Measurements from ENCODE around the gene GLIPR1. TPM values are rescaled to one million over a fixed set of nuclear protein-coding genes. Genes with fewer than 3 reads are reported as not detected.
"Not testable (repeated sequence)": the region's sequence is repeated elsewhere in the genome, so short reads cannot be mapped to it uniquely, and the experiment has no call there.

GLIPR1 gene
- 10.3 TPM for polyA plus RNA-seq (ENCODE audit: insufficient read length)

GRCh38 chr12:75480469-75480949 lies at the start of gene GLIPR1:
Gene GLIPR1 (plus strand): TSS chr12:75480755. CDS start chr12:75480881, 126 bp downstream.
- peak; percentile 51 for DNase-seq (ENCODE audit: low read depth)

GRCh38 chr12:75432924-75433323 lies 47.6 kb upstream of the GLIPR1 start:
- no peak for DNase-seq (ENCODE audit: low read depth)

GRCh38 chr12:75437564-75437963 lies 43.0 kb upstream of the GLIPR1 start:
- no peak for DNase-seq (ENCODE audit: low read depth)

GRCh38 chr12:75438059-75438754 lies 42.3 kb upstream of the GLIPR1 start:
- DNase-seq (ENCODE audit: low read depth): no peak

GRCh38 chr12:75439048-75439447 lies 41.5 kb upstream of the GLIPR1 start:
- no peak for DNase-seq (ENCODE audit: low read depth)

- DNase-seq (ENCODE audit: low read depth): no peak
Observed at GRCh38 chr12:75439930-75440329, 40.6 kb upstream of the GLIPR1 start.

- not testable (repeated sequence) for DNase-seq (ENCODE audit: low read depth)
Observed at GRCh38 chr12:75441687-75442449, 38.7 kb upstream of the GLIPR1 start.

- not testable (repeated sequence) for DNase-seq (ENCODE audit: low read depth)
Observed at GRCh38 chr12:75442454-75442853, 38.1 kb upstream of the GLIPR1 start.

- DNase-seq (ENCODE audit: low read depth): no peak
Observed at GRCh38 chr12:75443709-75444108, 36.8 kb upstream of the GLIPR1 start.

- DNase-seq (ENCODE audit: low read depth): no peak
Observed at GRCh38 chr12:75444429-75445136, 36.0 kb upstream of the GLIPR1 start.

GRCh38 chr12:75445137-75445507 lies 35.4 kb upstream of the GLIPR1 start:
- not testable (repeated sequence) for DNase-seq (ENCODE audit: low read depth)

GRCh38 chr12:75446857-75447256 lies 33.7 kb upstream of the GLIPR1 start:
- DNase-seq (ENCODE audit: low read depth): no peak

- no peak for DNase-seq (ENCODE audit: low read depth)
Observed at GRCh38 chr12:75447691-75448393, 32.7 kb upstream of the GLIPR1 start.

- DNase-seq (ENCODE audit: low read depth): no peak
Observed at GRCh38 chr12:75452675-75453330, 27.8 kb upstream of the GLIPR1 start.

GRCh38 chr12:75455839-75456238 lies 24.7 kb upstream of the GLIPR1 start:
- no peak for DNase-seq (ENCODE audit: low read depth)

GRCh38 chr12:75457191-75457590 lies 23.4 kb upstream of the GLIPR1 start:
- DNase-seq (ENCODE audit: low read depth): no peak

GRCh38 chr12:75457866-75458265 lies 22.7 kb upstream of the GLIPR1 start:
- DNase-seq (ENCODE audit: low read depth): not testable (repeated sequence)

GRCh38 chr12:75459755-75460154 lies 20.8 kb upstream of the GLIPR1 start:
- no peak for DNase-seq (ENCODE audit: low read depth)

GRCh38 chr12:75460204-75460603 lies 20.4 kb upstream of the GLIPR1 start:
- DNase-seq (ENCODE audit: low read depth): no peak

- no peak for DNase-seq (ENCODE audit: low read depth)
Observed at GRCh38 chr12:75471902-75472890, 8.4 kb upstream of the GLIPR1 start.
